Natural killer cell (primary cell): Measurements from ENCODE around the gene DNLZ. TPM values are rescaled to one million over a fixed set of nuclear protein-coding genes. Genes with fewer than 3 reads are reported as not detected.
"Not testable (repeated sequence)": the region's sequence is repeated elsewhere in the genome, so short reads cannot be mapped to it uniquely, and the experiment has no call there.

ENCODE experiments used
- ATAC-seq, 3 donors: fragments of 150-1000 bp in 2 of 3; fragments of 200-7000 bp in 1 of 3; cut with Tn5 transposase; 1 replicate in 1 of 3; 2 replicates in 2 of 3; pipeline ENCODE4 v1.10.0; 2021; ENCODE audit warnings: mild to moderate bottlenecking in 2 of 3, moderate library complexity in 2 of 3
- DNase-seq, 2 donors: peaks; one replicate each; pipeline versions ENCODE4 v3.0.0 to v3.0.0-alpha.2; 2013 to 2021; ENCODE audit warnings: mixed read lengths in 1 of 2
- H3K27ac ChIP-seq: one replicate; pipeline ENCODE4 v1.5.1; 2013; ENCODE audit warnings: mild to moderate bottlenecking, low read length
- H3K27me3 ChIP-seq: one replicate; pipeline ENCODE4 v1.6.1; 2013; ENCODE audit warnings: low read length; ENCODE audit not compliant: control insufficient read depth, insufficient read depth
- H3K36me3 ChIP-seq: one replicate; pipeline ENCODE4 v1.6.1; 2013; ENCODE audit warnings: low read length; ENCODE audit not compliant: control insufficient read depth, insufficient read depth
- H3K4me1 ChIP-seq: one replicate; pipeline ENCODE4 v1.6.1; 2013; ENCODE audit warnings: low read length; ENCODE audit not compliant: control insufficient read depth, insufficient read depth
- H3K4me3 ChIP-seq: one replicate; pipeline ENCODE4 v1.5.1; 2013; ENCODE audit warnings: low read length
- H3K9me3 ChIP-seq: one replicate; pipeline ENCODE4 v1.6.1; 2013; ENCODE audit warnings: low read length; ENCODE audit not compliant: control insufficient read depth, insufficient read depth
- H3K27ac Mint-ChIP-seq, 2 donors: one replicate each; pipeline ENCODE4 v1.8.0; 2022; ENCODE audit warnings: mild to moderate bottlenecking in 2 of 2, mixed read lengths in 2 of 2, moderate library complexity in 1 of 2
- H3K27me3 Mint-ChIP-seq, 2 donors: one replicate each; pipeline ENCODE4 v1.8.0; 2022; ENCODE audit warnings: low read depth in 2 of 2, mixed read lengths in 2 of 2
- H3K36me3 Mint-ChIP-seq: one replicate; pipeline ENCODE4 v1.8.0; 2022; ENCODE audit warnings: mixed read lengths
- H3K4me1 Mint-ChIP-seq, 2 donors: one replicate each; pipeline ENCODE4 v1.8.0; 2022; ENCODE audit warnings: mixed read lengths in 2 of 2
- H3K4me3 Mint-ChIP-seq: one replicate; pipeline ENCODE4 v1.8.0; 2022; ENCODE audit warnings: mild to moderate bottlenecking, moderate library complexity, mixed read lengths
- H3K9me3 Mint-ChIP-seq, 2 donors: one replicate each; pipeline ENCODE4 v1.8.0; 2022; ENCODE audit warnings: mixed read lengths in 2 of 2
- CTCF ChIP-seq: fragments of 200-600 bp; IDR thresholded peaks from one replicate; pipeline ENCODE4 v1.8.0; 2022; ENCODE audit warnings: antibody characterized with exemption
- WGBS: methylation state at CpG from one replicate; pipeline ENCODE4 v1.1.7; 2013; ENCODE audit warnings: missing lambda C conversion rate; ENCODE audit not compliant: insufficient coverage; 5-methylcytosine and 5-hydroxymethylcytosine counted together
- intact Hi-C: fragments of 100-400 bp; cut with micrococcal nuclease; formaldehyde crosslinking; loops from one replicate; pipeline ENCODE4 v1.14.2; 2022
- total RNA-seq, 4 donors: library from RNA; stranded (reverse); fragments of 120-200 nt in 1 of 4; gene quantifications; one replicate each; pipeline versions ENCODE4 v1.2.3 to v1.2.4, GENCODE V29; 2013 to 2022

DNLZ gene
- total RNA-seq, 3 donors from 2014 or later (not counting 1 experiment from before 2014, with no cell fraction given), result 24.6 to 34.8 (median 28.9) TPM

- intact Hi-C loops, result loop anchor here (1.0 kb wide), 1 partner anchor 10 kb away; the partner anchor contains the start of gene SNAPC4
- Mint-ChIP-seq H3K36me3 (no peaks in the 10 kb centered on the region), H3K27me3 (no peaks in the 10 kb centered on the region), H3K27ac (peak within 1 kb of the TSS; percentile 88 to 92), H3K4me1 (peaks cover 20 to 38% of the 10 kb centered on the region in 2 donors), H3K4me3 (peak within 1 kb of the TSS; percentile 93), H3K9me3 (no peaks in the 10 kb centered on the region)
- ATAC-seq (peak; percentile 92 to 94 (median 93)), DNase-seq (peak; percentile 95 to 97)
- no peak for TF ChIP-seq CTCF
- H3K27ac ChIP-seq, result peak within 1 kb of the TSS; percentile 90
- under 1% methylated on average over 83 of the region's 83 CpGs for WGBS
- H3K36me3 ChIP-seq, result peaks cover 32% of the 10 kb centered on the region
- H3K27me3 ChIP-seq, result no peaks in the 10 kb centered on the region
- peak within 1 kb of the TSS; percentile 95 for H3K4me3 ChIP-seq
- H3K4me1 ChIP-seq, result peaks cover 34% of the 10 kb centered on the region
- H3K9me3 ChIP-seq, result no peaks in the 10 kb centered on the region
Measured at GRCh38 chr9:136410500-136411287, 47.1 kb upstream of the DNLZ start, which contains the start of the genes ENTR1 and PMPCA. Gene ENTR1 (minus strand): TSS chr9:136410614. CDS start chr9:136410397, 217 bp downstream. Gene PMPCA (plus strand): TSS chr9:136410658. CDS start chr9:136410669, 11 bp downstream.

DNA sequence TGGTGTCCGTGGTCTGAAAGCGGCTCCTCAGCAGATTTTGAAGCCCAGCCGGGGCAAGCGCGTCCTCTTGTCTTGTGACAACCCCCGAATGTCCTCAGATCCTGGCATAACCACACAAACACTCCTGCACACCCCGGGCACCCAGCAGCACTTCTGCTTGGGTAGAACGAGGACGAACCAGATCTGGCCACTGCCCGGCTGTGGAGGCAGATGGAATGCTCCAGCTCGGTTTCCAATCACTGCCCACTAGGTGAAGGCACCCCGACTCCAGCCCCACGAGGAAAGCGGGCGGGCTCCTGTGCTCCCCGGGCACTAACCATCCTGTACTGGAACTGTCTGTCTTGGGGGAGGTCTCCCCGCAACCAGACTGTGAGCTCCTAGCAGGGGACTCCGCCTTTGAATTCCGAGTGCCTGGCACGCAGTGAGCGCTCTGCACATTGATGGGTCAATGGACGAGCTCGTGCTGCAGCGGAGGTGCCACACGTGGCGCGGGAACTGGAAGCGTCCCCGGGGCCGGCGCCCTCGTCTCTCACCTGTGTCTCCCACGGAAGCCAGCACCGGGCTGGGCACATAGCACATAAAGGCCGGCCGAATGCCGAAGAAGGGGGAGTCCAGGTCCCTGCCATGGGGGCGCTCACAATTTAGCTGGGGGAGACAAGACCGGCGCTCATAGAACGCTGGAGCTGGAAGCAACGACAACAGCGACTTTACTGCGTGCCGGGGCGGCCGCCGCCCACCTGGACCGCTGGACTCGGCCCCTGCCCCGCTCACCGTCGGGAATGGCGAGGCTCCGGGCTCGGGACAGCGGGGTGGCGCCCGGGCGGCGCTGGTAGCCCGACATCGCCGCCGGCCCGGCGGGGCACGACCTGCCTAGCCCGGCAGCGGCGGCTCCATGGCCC is 46.3 kb upstream of the DNLZ start:
- Mint-ChIP-seq H3K36me3 (no peaks in the 10 kb centered on the region), H3K27ac (peak overlapping the region; percentile 88 to 92), H3K9me3 (no peaks in the 10 kb centered on the region), H3K4me3 (peak overlapping the region; percentile 93), H3K27me3 (no peaks in the 10 kb centered on the region), H3K4me1 (peaks cover 22 to 41% of the 10 kb centered on the region in 2 donors)
- peak overlapping the region; percentile 59 for H3K27ac ChIP-seq
- no peaks in the 10 kb centered on the region for H3K9me3 ChIP-seq
- 10% methylated on average over 71 of the region's 71 CpGs for WGBS
- H3K4me1 ChIP-seq, result peaks cover 43% of the 10 kb centered on the region
- H3K27me3 ChIP-seq, result no peaks in the 10 kb centered on the region
- peaks cover 37% of the 10 kb centered on the region for H3K36me3 ChIP-seq
- ATAC-seq (peak; percentile 20 to 43 (median 22)), DNase-seq (peak in 1 of 2 donors; percentile 61)
- TF ChIP-seq CTCF, result no peak
- H3K4me3 ChIP-seq, result peak overlapping the region; percentile 64
- intact Hi-C loops, result loop anchor here (1.0 to 10.0 kb wide), 2 partner anchors 10 to 95 kb away; partner anchors contain the start of gene SNAPC4

- H3K4me1 ChIP-seq, result peaks cover 61% of the 10 kb centered on the region
- H3K4me3 ChIP-seq, result no peak overlapping the region
- ATAC-seq (no peak), DNase-seq (no peak)
- Mint-ChIP-seq H3K27me3 (no peaks in the 10 kb centered on the region), H3K4me3 (peak overlapping the region; percentile 42), H3K9me3 (no peaks in the 10 kb centered on the region), H3K36me3 (no peaks in the 10 kb centered on the region), H3K4me1 (peaks cover 31 to 42% of the 10 kb centered on the region in 2 donors), H3K27ac (no peak overlapping the region)
- TF ChIP-seq CTCF, result no peak
- H3K9me3 ChIP-seq, result no peaks in the 10 kb centered on the region
- no peak overlapping the region for H3K27ac ChIP-seq
- peaks cover 20% of the 10 kb centered on the region for H3K36me3 ChIP-seq
- no peaks in the 10 kb centered on the region for H3K27me3 ChIP-seq
- 84% methylated on average over 7 of the region's 7 CpGs for WGBS
- intact Hi-C loops, result loop anchor here (10.0 kb wide), 1 partner anchor 93 kb away; no protein-coding TSS in a partner anchor
Measured at GRCh38 chr9:136407911-136408310, 44.4 kb upstream of the DNLZ start.

DNA sequence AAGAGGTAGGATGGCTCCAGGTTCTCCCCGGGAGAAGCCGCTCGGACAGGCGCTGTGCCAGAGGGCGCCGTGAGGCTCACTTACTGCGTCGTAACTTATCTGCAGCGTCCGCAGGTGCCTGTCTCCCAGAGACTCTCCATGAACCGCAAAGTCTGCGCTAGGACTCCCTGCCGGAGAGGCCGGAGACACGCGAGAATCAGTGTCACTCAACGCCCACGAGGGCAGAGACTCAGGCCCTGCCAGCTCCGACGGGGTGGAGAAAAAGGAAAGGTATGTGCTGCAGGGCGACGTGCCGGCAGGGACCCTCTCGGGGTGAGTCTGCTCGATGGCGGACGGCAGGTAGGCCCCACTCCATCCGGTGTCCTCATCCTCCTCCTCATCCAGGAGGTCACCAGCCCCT is 43.5 kb upstream of the DNLZ start:
- peaks cover 31 to 42% of the 10 kb centered on the region in 2 donors for H3K4me1 Mint-ChIP-seq
- not testable (repeated sequence) for H3K9me3 Mint-ChIP-seq, H3K27ac ChIP-seq, H3K27me3 Mint-ChIP-seq, DNase-seq, H3K4me3 ChIP-seq, H3K27ac Mint-ChIP-seq, ATAC-seq, H3K27me3 ChIP-seq, H3K36me3 Mint-ChIP-seq, H3K9me3 ChIP-seq
- Histone ChIP-seq H3K36me3 (peaks cover 22% of the 10 kb centered on the region), H3K4me1 (peaks cover 67% of the 10 kb centered on the region)
- WGBS, result 98% methylated on average over 26 of the region's 28 CpGs
- intact Hi-C loops, result loop anchor here (10.0 kb wide), 1 partner anchor 92 kb away; no protein-coding TSS in a partner anchor
- H3K4me3 Mint-ChIP-seq, result peak overlapping the region; percentile 25

DNA sequence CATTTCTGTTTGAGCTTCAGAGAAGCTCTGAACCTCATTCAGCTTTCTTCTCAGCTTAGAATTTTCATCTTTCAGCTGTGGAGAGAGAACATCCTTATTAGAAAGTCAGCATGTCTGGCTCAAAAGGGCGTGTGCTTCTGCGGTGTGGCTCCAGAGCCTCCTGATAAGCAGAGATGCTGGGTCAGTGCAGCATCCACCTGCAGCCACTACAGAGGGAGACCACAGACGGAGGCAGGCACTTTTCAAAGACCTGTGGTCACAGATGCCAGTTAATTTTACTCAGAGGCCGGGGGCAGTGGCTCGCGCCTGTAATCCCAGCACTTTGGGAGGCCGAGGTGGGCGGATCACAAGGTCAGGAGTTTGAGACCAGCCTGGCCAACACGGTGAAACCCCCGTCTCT is 42.4 kb upstream of the DNLZ start:
- not testable (repeated sequence) for H3K27ac ChIP-seq, H3K9me3 ChIP-seq, H3K4me3 Mint-ChIP-seq, H3K9me3 Mint-ChIP-seq, H3K4me3 ChIP-seq, H3K27ac Mint-ChIP-seq, ATAC-seq, H3K27me3 ChIP-seq, DNase-seq, H3K36me3 Mint-ChIP-seq, H3K27me3 Mint-ChIP-seq
- peaks cover 23 to 37% of the 10 kb centered on the region in 2 donors for H3K4me1 Mint-ChIP-seq
- H3K36me3 ChIP-seq, result peaks cover 23% of the 10 kb centered on the region
- peaks cover 57% of the 10 kb centered on the region for H3K4me1 ChIP-seq
- WGBS, result 87% methylated on average over 10 of the region's 10 CpGs
- intact Hi-C loops, result loop anchor here (10.0 kb wide), 1 partner anchor 91 kb away; no protein-coding TSS in a partner anchor
